GM12891 (cell line): ENCODE data around the gene GPC6.

Source experiments
- PAX5 ChIP-seq: IDR thresholded peaks from 2 replicates; pipeline ENCODE4 v1.6.1; 2011; ENCODE audit warnings: low read length, moderate library complexity, mild to moderate bottlenecking; ENCODE audit not compliant: insufficient read depth, severe bottlenecking
- POLR2A ChIP-seq: IDR thresholded peaks from 2 replicates; pipeline ENCODE4 v1.6.1; 2011; ENCODE audit warnings: low read depth, low read length, control low read depth
- POLR2AphosphoS5 ChIP-seq: IDR thresholded peaks from 2 replicates; pipeline ENCODE4 v1.6.1; 2011; ENCODE audit warnings: low read depth, low read length, control low read depth
- TAF1 ChIP-seq: IDR thresholded peaks from 2 replicates; pipeline ENCODE4 v1.6.1; 2011; ENCODE audit warnings: low read depth, low read length, control low read depth

DNA sequence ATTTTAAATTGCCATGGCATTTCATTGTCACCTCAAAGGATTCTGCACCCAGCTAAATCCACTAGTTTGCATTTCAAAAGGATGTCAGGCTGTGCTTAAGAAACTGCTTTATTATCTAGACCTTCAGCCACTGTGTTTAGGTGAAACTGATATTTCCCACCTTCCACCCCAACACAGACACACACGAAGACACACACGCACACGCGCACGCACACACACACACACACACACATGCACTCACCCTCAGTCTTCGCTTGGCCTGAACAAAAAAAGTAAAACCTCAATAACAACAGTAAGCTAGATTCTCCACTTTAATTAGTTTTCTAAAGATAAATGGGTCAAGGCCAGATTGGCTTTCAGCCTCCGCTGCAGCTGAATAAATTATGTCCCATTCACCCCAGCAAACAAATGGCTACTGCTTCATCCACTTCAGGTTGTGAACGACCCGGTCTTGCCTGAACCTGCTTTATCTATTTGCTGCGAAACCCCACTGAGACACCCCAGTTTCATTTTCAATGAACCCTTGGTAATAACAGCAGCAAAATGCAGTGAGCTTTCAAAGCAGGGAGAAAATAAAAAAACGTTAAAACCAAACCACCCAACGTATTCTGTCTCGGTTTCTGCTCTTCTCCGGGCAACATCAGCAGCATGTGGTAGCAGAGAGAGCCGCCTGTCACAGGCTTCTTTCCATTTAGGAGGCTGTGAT lies 1086.1 kb downstream of the GPC6 start:
- TF ChIP-seq POLR2A (no peak), POLR2AphosphoS5 (no peak), TAF1 (no peak), PAX5 (no peak)
